ENCODE measurements around the gene FLT1.

FLT1 gene

GRCh38 chr13:28435917-28436316 is 59.0 kb downstream of the FLT1 start:
- Histone ChIP-seq H3K4me1 (ENCODE audit: control insufficient read depth in 1 of 2, insufficient read depth in 2 of 2, low read length in 2 of 2) (no peaks in the 10 kb centered on the region), H3K27ac (ENCODE audit: low read length) (no peak overlapping the region), H3K27me3 (ENCODE audit: low read depth, low read length) (no peaks in the 10 kb centered on the region), H3K4me3 (ENCODE audit: low read depth in 1 of 2, low read length in 2 of 2) (no peak overlapping the region), H3K36me3 (ENCODE audit: control insufficient read depth in 1 of 2, insufficient read depth in 2 of 2, low read length in 2 of 2) (no peaks in the 10 kb centered on the region), H3K9me3 (ENCODE audit: control insufficient read depth in 1 of 2, low read length in 2 of 2) (no peaks in the 10 kb centered on the region)

- Histone ChIP-seq H3K27me3 (ENCODE audit: low read depth, low read length) (no peaks in the 10 kb centered on the region), H3K4me1 (ENCODE audit: control insufficient read depth in 1 of 2, insufficient read depth in 2 of 2, low read length in 2 of 2) (no peaks in the 10 kb centered on the region), H3K36me3 (ENCODE audit: control insufficient read depth in 1 of 2, insufficient read depth in 2 of 2, low read length in 2 of 2) (no peaks in the 10 kb centered on the region), H3K27ac (ENCODE audit: low read length) (no peak overlapping the region), H3K4me3 (ENCODE audit: low read depth in 1 of 2, low read length in 2 of 2) (no peak overlapping the region), H3K9me3 (ENCODE audit: control insufficient read depth in 1 of 2, low read length in 2 of 2) (no peaks in the 10 kb centered on the region)
These were observed 60.0 kb downstream of the FLT1 start for GRCh38 chr13:28434926-28435325.

DNA sequence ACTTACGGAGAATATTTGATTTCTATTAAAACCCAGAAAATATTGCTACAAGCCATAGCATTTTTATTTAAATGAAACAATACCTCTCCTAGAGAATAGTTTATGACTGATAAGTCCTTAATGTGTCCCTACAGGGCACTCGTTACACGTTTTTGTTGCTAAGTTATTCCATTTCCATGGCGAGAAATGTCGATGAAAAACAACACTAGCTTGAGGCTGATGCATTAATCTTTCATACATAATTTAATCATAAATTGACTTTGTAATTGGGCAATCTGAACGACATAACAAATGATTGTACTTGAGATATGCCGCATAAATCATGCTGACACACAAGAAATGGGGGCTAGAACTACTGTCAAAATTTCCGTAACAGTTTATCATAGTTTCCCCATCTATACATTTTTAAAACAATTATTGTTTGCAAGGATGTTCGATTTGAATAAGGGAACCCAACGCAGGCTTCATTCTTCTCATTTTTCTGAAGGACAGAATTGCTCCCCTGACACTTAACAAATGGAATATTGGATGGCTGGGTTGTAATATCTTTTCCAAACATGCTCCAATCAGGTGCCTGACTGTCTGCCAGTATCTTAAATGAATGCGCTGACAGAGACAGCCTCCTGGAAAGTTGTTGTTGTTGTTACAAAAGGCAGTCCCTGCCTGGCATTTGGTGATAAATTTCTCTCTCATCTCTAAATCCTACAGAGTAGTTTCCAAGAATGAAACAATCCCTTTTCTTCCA is 61.9 kb downstream of the FLT1 start:
- Histone ChIP-seq H3K27ac (ENCODE audit: low read length) (no peak overlapping the region), H3K4me3 (ENCODE audit: low read depth in 1 of 2, low read length in 2 of 2) (no peak overlapping the region), H3K36me3 (ENCODE audit: control insufficient read depth in 1 of 2, insufficient read depth in 2 of 2, low read length in 2 of 2) (no peaks in the 10 kb centered on the region), H3K4me1 (ENCODE audit: control insufficient read depth in 1 of 2, insufficient read depth in 2 of 2, low read length in 2 of 2) (no peaks in the 10 kb centered on the region), H3K27me3 (ENCODE audit: low read depth, low read length) (no peaks in the 10 kb centered on the region), H3K9me3 (ENCODE audit: control insufficient read depth in 1 of 2, low read length in 2 of 2) (no peaks in the 10 kb centered on the region)

DNA sequence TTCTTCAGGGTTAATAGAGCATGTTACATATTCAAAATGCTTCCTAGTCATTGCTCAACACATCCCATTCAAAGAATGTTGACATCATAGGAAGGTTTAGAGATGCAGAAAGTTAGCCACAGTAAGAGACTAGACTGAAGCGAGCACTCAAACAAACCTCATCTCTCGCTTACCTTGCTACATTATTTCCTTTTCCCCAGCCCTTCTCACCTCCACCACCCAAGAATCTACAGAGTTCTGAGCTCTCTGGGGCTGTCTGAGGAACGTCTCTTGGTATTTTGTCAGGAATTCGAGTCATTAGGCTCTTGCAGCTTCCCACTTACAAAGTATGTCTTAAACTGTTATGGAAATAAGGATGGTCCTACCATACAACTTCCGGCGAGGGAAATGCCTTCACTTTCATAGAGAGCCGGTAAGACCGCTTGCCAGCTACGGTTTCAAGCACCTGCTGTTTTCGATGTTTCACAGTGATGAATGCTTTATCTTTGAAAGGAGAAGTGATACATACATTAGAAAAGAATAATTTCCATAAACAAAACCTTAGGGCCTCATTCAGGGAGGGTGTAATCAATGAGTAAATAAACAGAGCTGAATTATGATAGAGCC is 65.1 kb downstream of the FLT1 start:
- no peaks in the 10 kb centered on the region for H3K36me3 ChIP-seq (ENCODE audit: control insufficient read depth in 1 of 2, insufficient read depth in 2 of 2, low read length in 2 of 2)
- no peak overlapping the region for H3K27ac ChIP-seq (ENCODE audit: low read length)
- H3K9me3 ChIP-seq (ENCODE audit: control insufficient read depth in 1 of 2, low read length in 2 of 2): no peaks in the 10 kb centered on the region
- H3K4me1 ChIP-seq (ENCODE audit: control insufficient read depth in 1 of 2, insufficient read depth in 2 of 2, low read length in 2 of 2): no peaks in the 10 kb centered on the region
- H3K27me3 ChIP-seq (ENCODE audit: low read depth, low read length): no peaks in the 10 kb centered on the region
- H3K4me3 ChIP-seq (ENCODE audit: low read depth in 1 of 2, low read length in 2 of 2): no peak overlapping the region

DNA sequence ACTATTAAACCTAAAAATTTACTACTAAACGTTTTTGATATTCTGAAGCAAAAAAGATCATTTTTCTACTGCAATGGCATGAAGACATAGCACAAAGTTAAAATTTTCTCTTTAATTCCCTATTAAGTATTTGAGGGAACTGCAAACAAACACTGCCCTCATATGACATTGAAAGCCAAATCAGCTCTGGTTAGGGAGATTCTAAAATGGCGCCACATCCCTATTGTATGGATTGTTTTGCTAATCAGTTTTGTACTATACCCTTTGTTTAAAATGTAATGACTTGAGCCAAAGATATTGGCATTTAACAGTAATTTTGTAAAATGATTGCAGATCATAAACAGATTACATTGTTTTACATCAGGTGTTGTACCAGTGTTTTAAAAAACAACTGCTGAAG is 65.8 kb downstream of the FLT1 start:
- H3K4me1 ChIP-seq (ENCODE audit: control insufficient read depth in 1 of 2, insufficient read depth in 2 of 2, low read length in 2 of 2): no peaks in the 10 kb centered on the region
- no peak overlapping the region for H3K27ac ChIP-seq (ENCODE audit: low read length)
- no peaks in the 10 kb centered on the region for H3K27me3 ChIP-seq (ENCODE audit: low read depth, low read length)
- no peaks in the 10 kb centered on the region for H3K36me3 ChIP-seq (ENCODE audit: control insufficient read depth in 1 of 2, insufficient read depth in 2 of 2, low read length in 2 of 2)
- no peak overlapping the region for H3K4me3 ChIP-seq (ENCODE audit: low read depth in 1 of 2, low read length in 2 of 2)
- no peaks in the 10 kb centered on the region for H3K9me3 ChIP-seq (ENCODE audit: control insufficient read depth in 1 of 2, low read length in 2 of 2)

DNA sequence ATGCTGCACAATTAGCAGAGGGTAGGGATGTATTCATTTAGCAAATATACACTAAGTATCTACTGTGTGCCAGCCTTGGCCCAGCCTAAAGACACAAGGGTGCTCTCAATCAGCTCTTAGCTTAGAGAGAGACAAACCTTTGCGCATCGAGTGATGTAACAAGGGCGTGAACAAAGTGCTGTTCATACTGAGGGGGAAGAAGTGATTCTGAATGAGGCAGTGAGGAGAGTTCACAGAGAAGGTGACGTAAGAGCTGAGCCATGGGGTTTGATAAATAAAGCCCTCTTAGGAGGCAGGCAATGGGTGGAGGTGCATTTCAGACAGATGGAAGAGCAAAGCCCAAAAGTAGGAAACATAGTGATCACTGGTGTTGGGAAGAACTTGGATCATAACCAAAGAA is 68.5 kb downstream of the FLT1 start:
- Histone ChIP-seq H3K4me3 (ENCODE audit: low read depth in 1 of 2, low read length in 2 of 2) (no peak overlapping the region), H3K36me3 (ENCODE audit: control insufficient read depth in 1 of 2, insufficient read depth in 2 of 2, low read length in 2 of 2) (no peaks in the 10 kb centered on the region), H3K9me3 (ENCODE audit: control insufficient read depth in 1 of 2, low read length in 2 of 2) (no peaks in the 10 kb centered on the region), H3K27ac (ENCODE audit: low read length) (no peak overlapping the region), H3K4me1 (ENCODE audit: control insufficient read depth in 1 of 2, insufficient read depth in 2 of 2, low read length in 2 of 2) (no peaks in the 10 kb centered on the region), H3K27me3 (ENCODE audit: low read depth, low read length) (no peaks in the 10 kb centered on the region)

GRCh38 chr13:28425793-28426192 is 69.1 kb downstream of the FLT1 start:
- H3K27me3 ChIP-seq (ENCODE audit: low read depth, low read length): no peaks in the 10 kb centered on the region
- H3K4me1 ChIP-seq (ENCODE audit: control insufficient read depth in 1 of 2, insufficient read depth in 2 of 2, low read length in 2 of 2): no peaks in the 10 kb centered on the region
- no peak overlapping the region for H3K4me3 ChIP-seq (ENCODE audit: low read depth in 1 of 2, low read length in 2 of 2)
- no peaks in the 10 kb centered on the region for H3K36me3 ChIP-seq (ENCODE audit: control insufficient read depth in 1 of 2, insufficient read depth in 2 of 2, low read length in 2 of 2)
- H3K9me3 ChIP-seq (ENCODE audit: control insufficient read depth in 1 of 2, low read length in 2 of 2): no peaks in the 10 kb centered on the region
- H3K27ac ChIP-seq (ENCODE audit: low read length): no peak overlapping the region

DNA sequence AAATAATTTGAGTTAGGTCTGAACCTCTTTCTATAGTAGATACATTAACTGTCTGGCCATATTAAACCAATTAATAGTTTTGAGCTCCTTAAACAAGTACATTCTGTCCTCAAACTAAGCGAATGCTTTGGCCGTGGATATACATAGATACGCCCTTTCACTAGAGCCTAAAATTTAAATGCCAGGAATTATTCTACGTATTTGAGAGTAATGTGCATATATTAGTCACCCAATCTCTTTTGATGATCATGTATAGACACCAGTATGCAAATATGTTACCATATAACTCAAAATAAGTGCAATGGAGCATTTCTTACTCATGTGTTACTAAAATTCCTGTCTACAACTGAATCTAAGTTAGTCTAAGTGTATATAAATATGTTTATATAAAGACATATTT is 70.4 kb downstream of the FLT1 start:
- Histone ChIP-seq H3K27me3 (ENCODE audit: low read depth, low read length) (no peaks in the 10 kb centered on the region), H3K9me3 (ENCODE audit: control insufficient read depth in 1 of 2, low read length in 2 of 2) (no peaks in the 10 kb centered on the region), H3K27ac (ENCODE audit: low read length) (no peak overlapping the region), H3K4me3 (ENCODE audit: low read depth in 1 of 2, low read length in 2 of 2) (no peak overlapping the region), H3K36me3 (ENCODE audit: control insufficient read depth in 1 of 2, insufficient read depth in 2 of 2, low read length in 2 of 2) (no peaks in the 10 kb centered on the region), H3K4me1 (ENCODE audit: control insufficient read depth in 1 of 2, insufficient read depth in 2 of 2, low read length in 2 of 2) (no peaks in the 10 kb centered on the region)

- no peaks in the 10 kb centered on the region for H3K36me3 ChIP-seq (ENCODE audit: control insufficient read depth in 1 of 2, insufficient read depth in 2 of 2, low read length in 2 of 2)
- H3K4me3 ChIP-seq (ENCODE audit: low read depth in 1 of 2, low read length in 2 of 2): no peak overlapping the region
- no peaks in the 10 kb centered on the region for H3K27me3 ChIP-seq (ENCODE audit: low read depth, low read length)
- H3K4me1 ChIP-seq (ENCODE audit: control insufficient read depth in 1 of 2, insufficient read depth in 2 of 2, low read length in 2 of 2): no peaks in the 10 kb centered on the region
- no peaks in the 10 kb centered on the region for H3K9me3 ChIP-seq (ENCODE audit: control insufficient read depth in 1 of 2, low read length in 2 of 2)
- H3K27ac ChIP-seq (ENCODE audit: low read length): no peak overlapping the region
These were observed 71.9 kb downstream of the FLT1 start for GRCh38 chr13:28423010-28423409.

DNA sequence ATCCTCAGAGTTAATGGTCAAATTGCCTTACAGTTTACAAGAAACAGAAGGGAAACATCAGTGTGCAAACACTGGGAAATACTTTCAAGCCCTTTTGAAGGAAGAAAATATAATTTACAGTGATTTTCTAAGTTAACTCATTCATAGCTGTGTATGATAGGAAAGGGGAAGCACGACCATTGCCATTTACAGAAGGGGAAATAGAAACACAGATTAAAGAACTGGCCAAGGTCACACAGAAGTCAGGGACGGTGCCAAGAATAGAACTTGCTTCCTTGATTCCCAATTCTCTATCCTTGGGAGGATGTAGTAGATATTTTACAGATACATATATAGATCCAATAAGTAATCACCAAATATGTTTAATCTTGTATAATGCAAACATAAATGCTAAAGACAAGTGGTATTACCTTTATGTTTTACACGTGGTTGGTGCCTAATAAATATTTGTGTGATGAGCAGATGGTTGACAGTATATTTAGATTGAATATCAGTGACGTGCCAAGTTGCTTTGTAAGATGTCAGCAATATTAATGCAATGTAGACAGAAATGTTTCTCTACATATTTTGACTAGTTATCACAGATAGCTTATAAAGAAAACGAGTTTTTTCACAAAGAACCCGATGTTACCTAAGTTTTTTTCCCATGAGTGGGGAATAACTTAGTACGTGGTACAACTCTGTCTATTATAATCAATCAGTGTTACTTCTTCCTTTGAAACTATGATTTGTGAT is 73.1 kb downstream of the FLT1 start:
- Histone ChIP-seq H3K27me3 (ENCODE audit: low read depth, low read length) (no peaks in the 10 kb centered on the region), H3K4me1 (ENCODE audit: control insufficient read depth in 1 of 2, insufficient read depth in 2 of 2, low read length in 2 of 2) (no peaks in the 10 kb centered on the region), H3K27ac (ENCODE audit: low read length) (no peak overlapping the region), H3K4me3 (ENCODE audit: low read depth in 1 of 2, low read length in 2 of 2) (no peak overlapping the region), H3K36me3 (ENCODE audit: control insufficient read depth in 1 of 2, insufficient read depth in 2 of 2, low read length in 2 of 2) (no peaks in the 10 kb centered on the region), H3K9me3 (ENCODE audit: control insufficient read depth in 1 of 2, low read length in 2 of 2) (no peaks in the 10 kb centered on the region)

DNA sequence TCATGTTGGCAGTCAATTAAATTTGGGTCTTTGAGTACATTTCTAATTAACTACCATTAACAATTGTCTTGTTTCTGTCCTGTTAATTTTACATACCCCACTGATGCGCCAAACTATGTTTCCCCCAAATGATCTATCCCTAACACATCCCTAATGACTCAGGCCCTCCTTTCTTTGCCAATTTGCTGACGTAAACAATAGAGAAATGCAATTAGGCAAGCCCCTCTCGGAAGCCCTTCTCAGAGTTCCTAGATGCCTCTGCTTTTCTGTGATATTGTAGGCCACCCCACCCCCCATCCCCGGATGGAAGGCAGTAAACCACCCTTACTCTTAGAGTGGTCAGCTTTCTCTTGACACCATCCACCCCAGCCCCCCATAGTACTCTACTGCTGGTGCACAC is 74.2 kb downstream of the FLT1 start:
- Histone ChIP-seq H3K4me3 (ENCODE audit: low read depth in 1 of 2, low read length in 2 of 2) (no peak overlapping the region), H3K4me1 (ENCODE audit: control insufficient read depth in 1 of 2, insufficient read depth in 2 of 2, low read length in 2 of 2) (no peaks in the 10 kb centered on the region), H3K9me3 (ENCODE audit: control insufficient read depth in 1 of 2, low read length in 2 of 2) (no peaks in the 10 kb centered on the region), H3K27me3 (ENCODE audit: low read depth, low read length) (no peaks in the 10 kb centered on the region), H3K36me3 (ENCODE audit: control insufficient read depth in 1 of 2, insufficient read depth in 2 of 2, low read length in 2 of 2) (no peaks in the 10 kb centered on the region), H3K27ac (ENCODE audit: low read length) (no peak overlapping the region)
